GM19468 (cell line): ENCODE data around the gene TPRN.
A peak's percentile ranks its signal among the peaks of the same experiment; 100 is the strongest.

ENCODE experiments used
- ATAC-seq: cut with Tn5 transposase; IDR thresholded peaks from one replicate; pipeline ENCODE4 v1.9.1; 2021; ENCODE audit warnings: mild to moderate bottlenecking, moderate library complexity, moderate number of reproducible peaks; ENCODE audit not compliant: unreplicated experiment; ENCODE audit errors: extremely low read depth

The TPRN gene

GRCh38 chr9:137225699-137226331 is 25.3 kb upstream of the TPRN start:
- no peak for ATAC-seq

- ATAC-seq: no peak
These were observed 24.5 kb upstream of the TPRN start, which contains the start of gene CYSRT1 for GRCh38 chr9:137224830-137225694. TSS of gene CYSRT1 (plus strand) at chr9:137225174. CDS start at chr9:137225622, 448 bp downstream.

GRCh38 chr9:137223078-137223970 is 22.8 kb upstream of the TPRN start:
- peak; percentile 66 for ATAC-seq

DNA sequence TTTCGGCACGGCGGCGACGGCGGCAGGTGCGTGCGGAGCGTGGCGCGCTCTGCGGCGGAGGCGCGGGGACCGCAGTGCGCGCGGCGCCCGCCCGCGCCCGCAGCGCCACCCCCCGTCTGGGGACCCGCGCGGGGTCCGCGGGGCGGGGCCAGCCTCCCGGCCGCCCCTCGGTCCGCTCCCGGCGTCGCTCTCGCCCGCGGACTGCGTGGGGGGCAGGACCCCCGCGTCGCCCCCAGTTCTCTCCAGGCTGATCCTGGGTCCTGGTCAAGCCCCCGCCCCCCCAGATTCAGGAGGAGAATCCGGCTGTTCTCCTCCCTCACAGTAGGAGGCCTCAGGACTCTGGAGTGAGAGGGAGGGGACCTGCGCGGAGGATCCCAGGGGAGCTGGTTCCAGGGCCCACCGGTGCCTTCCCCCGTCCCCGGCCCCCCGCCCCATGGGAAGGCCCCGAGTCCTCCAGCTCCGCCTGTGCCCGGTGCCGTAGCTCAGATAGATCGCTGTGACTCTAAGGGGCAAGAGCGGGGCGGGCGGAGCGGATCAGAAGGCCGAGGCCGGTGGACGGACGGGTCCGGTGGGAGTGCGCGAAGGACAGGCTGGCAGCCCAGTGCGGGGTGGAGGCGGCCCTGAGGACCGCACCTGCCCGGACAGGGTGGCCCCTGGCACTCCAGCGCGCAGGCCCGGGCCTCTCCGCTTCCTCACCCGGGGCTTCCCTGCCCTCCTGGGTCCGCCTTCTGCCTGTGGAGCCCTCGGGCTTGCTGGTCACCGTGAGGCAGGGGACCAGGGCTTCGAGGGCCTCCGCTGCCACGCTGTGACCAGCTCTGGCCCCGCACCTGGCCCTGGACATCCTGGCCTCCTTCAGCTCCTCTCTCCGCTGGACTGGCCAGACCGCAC is 21.9 kb upstream of the TPRN start, which contains the start of gene RNF208:
Gene RNF208, minus strand, starts transcription at position 51 of the 888 bp plus-strand sequence. CDS start 1,028 bp downstream, outside the sequence.
- ATAC-seq: no peak

DNA sequence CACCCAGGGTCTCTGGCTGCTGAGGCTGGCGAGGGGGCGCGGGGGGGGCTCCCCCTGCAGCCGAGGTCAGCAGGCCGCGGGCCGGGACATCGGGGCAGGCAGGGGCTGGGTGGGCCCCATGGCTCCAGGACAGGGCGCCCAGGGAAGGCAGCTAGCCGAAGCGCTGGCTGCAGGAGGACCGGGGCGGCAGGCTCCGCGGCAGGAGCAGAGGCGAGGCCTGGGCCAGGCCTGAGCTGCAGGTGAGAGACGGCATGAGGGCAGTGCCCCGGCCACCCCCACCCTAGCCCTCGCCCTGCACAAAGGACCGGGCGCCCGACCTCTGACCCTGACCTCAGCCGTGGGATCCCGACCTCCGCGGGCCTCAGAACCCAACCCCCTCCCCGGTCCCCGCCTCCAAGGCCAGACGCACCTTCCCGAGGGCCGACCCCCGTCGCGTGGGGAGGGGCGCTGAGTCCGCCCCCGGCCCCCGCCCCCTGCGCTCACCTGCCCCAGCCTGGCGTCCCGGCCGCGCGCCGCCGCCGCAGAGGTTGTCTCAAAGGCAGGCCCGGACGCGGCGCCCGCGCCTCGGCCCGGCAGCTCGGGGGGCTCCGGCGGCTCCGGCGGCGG is 21.1 kb upstream of the TPRN start:
- ATAC-seq: no peak

DNA sequence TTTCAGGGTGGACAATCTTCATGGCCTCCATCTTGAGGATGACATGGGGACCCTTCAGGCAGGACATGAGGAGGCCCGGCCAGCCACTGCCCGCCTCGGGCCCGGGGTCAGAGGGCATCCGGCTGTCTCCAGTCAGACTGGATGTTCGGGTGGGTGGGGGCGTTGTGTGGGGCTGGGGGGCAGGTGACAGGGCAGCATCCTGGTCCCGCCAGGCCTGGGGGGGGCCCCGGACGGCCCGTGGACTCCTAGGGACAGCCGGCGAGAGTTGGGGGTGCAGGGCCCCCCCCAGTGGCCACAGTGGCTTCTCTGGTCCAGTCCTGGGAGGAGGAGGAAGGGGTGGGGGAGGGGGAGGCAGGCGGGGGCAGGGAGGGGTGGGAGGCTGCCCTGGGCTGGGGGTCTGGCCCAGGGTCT is 20.6 kb upstream of the TPRN start:
- ATAC-seq: no peak

- no peak for ATAC-seq
These were observed 20.0 kb upstream of the TPRN start for GRCh38 chr9:137220317-137221094.

- ATAC-seq: no peak
These were observed 19.3 kb upstream of the TPRN start for GRCh38 chr9:137219757-137220316.

- no peak for ATAC-seq
These were observed 18.3 kb upstream of the TPRN start for GRCh38 chr9:137218754-137219271.

GRCh38 chr9:137218212-137218753 is 17.7 kb upstream of the TPRN start:
- ATAC-seq: no peak

GRCh38 chr9:137217276-137218211 is 17.0 kb upstream of the TPRN start:
- ATAC-seq: no peak

GRCh38 chr9:137216188-137216965 is 15.8 kb upstream of the TPRN start:
- no peak for ATAC-seq

GRCh38 chr9:137215196-137215986 is 14.8 kb upstream of the TPRN start:
- ATAC-seq: no peak

GRCh38 chr9:137214620-137215019 is 14.1 kb upstream of the TPRN start:
- ATAC-seq: no peak
